ENCODE results near the gene MTREX.

The MTREX gene

DNA sequence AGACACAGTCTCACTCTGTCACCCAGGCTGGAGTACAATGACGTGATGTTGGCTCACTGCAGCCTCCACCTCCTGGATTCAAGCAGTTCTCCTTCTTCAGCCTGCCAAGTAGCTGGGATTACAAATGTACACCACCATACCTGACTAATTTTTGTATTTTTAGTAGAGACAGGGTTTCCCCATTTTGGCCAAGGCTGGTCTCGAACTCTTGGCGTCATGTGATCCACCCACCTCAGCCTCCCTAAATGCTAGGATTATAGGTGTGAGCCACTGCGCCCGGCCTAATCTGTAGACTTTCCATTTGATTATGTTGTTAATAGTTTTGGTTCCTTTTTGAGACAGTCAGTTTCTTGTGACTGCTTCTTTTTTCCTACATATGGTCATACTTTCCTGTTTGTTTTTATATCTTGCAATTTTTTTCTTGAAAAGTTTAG is 31.0 kb downstream of the MTREX start:
- no peak for DNase-seq
- no peak overlapping the region for H3K4me3 ChIP-seq (ENCODE audit: insufficient read depth in 1 of 2, low read depth in 1 of 2, low read length in 2 of 2)
- H3K23ac ChIP-seq (ENCODE audit: low read length in 2 of 2): no peak overlapping the region
- no peak overlapping the region for H2BK15ac ChIP-seq (ENCODE audit: low read depth, poor library complexity, severe bottlenecking)
- H3K14ac ChIP-seq (ENCODE audit: low read length in 2 of 2): no peak overlapping the region
- peak overlapping the region; percentile 75 for H4K8ac ChIP-seq (ENCODE audit: low read length)
- no peak overlapping the region for H3K18ac ChIP-seq (ENCODE audit: low read depth in 1 of 2, low read length in 2 of 2)
- H3K4me2 ChIP-seq (ENCODE audit: low read length, poor library complexity, severe bottlenecking): no peak overlapping the region
- H3K4me1 ChIP-seq (ENCODE audit: control insufficient read depth, insufficient read depth, low read depth, low read length): no peaks in the 10 kb centered on the region
- WGBS: 100% methylated on average over 3 of the region's 5 CpGs
- no peak overlapping the region for H3K4ac ChIP-seq (ENCODE audit: low read depth in 1 of 2, low read length in 2 of 2)
- H3K79me1 ChIP-seq (replicated peaks; ENCODE audit: low read length, poor library complexity, severe bottlenecking): peaks cover 6% of the 10 kb centered on the region
- peaks cover 1% of the 10 kb centered on the region for H3K9me3 ChIP-seq (ENCODE audit: control insufficient read depth, low read length)
- no peak overlapping the region for H2BK120ac ChIP-seq (ENCODE audit: low read depth, low read length)
- H3K27me3 ChIP-seq (ENCODE audit: control insufficient read depth in 1 of 2, insufficient read depth in 1 of 2, low read length in 2 of 2): no peaks in the 10 kb centered on the region
- peak overlapping the region; percentile 75 for H3K9ac ChIP-seq (ENCODE audit: low read length)
- no peak overlapping the region for H3K27ac ChIP-seq (ENCODE audit: low read length, poor library complexity, severe bottlenecking)
- no peak overlapping the region for H2AFZ ChIP-seq (ENCODE audit: low read depth, low read length)
- no peak overlapping the region for H4K91ac ChIP-seq (ENCODE audit: low read length)
- H3K36me3 ChIP-seq (ENCODE audit: control insufficient read depth in 1 of 2, insufficient read depth in 2 of 2, low read depth in 1 of 2, low read length in 2 of 2): peaks cover 0 to 40% of the 10 kb centered on the region in 2 experiments
- no peak overlapping the region for H2BK12ac ChIP-seq (ENCODE audit: low read length in 2 of 2)
- H2BK5ac ChIP-seq (ENCODE audit: low read depth, low read length, poor library complexity, severe bottlenecking): no peak overlapping the region
- H2AK5ac ChIP-seq (ENCODE audit: low read length, severe bottlenecking): no peak overlapping the region

DNA sequence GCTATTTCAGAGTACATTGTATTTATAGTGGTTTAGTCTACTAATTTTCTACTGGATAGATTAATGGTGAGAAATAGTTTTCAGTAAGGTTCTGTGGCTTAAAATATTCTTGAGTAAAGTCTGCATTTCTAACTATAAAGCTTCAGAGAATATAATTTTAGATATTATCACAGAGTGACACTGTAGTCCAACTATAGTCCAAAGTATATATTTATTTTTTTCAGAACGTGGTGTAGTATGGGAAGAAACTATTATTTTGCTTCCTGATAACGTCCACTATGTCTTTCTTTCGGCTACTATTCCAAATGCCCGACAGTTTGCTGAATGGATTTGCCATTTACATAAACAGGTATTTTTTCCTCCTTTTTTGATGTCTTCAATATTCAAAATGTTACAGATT is 35.3 kb downstream of the MTREX start:
- no peak overlapping the region for H2BK12ac ChIP-seq (ENCODE audit: low read length in 2 of 2)
- no peak overlapping the region for H2BK120ac ChIP-seq (ENCODE audit: low read depth, low read length)
- H3K4ac ChIP-seq (ENCODE audit: low read depth in 1 of 2, low read length in 2 of 2): no peak overlapping the region
- no peaks in the 10 kb centered on the region for H3K4me1 ChIP-seq (ENCODE audit: control insufficient read depth, insufficient read depth, low read depth, low read length)
- no peak overlapping the region for H2AFZ ChIP-seq (ENCODE audit: low read depth, low read length)
- no peaks in the 10 kb centered on the region for H3K27me3 ChIP-seq (ENCODE audit: control insufficient read depth in 1 of 2, insufficient read depth in 1 of 2, low read length in 2 of 2)
- no peak overlapping the region for H3K18ac ChIP-seq (ENCODE audit: low read depth in 1 of 2, low read length in 2 of 2)
- H3K4me3 ChIP-seq (ENCODE audit: insufficient read depth in 1 of 2, low read depth in 1 of 2, low read length in 2 of 2): no peak overlapping the region
- H2BK15ac ChIP-seq (ENCODE audit: low read depth, poor library complexity, severe bottlenecking): no peak overlapping the region
- H4K91ac ChIP-seq (ENCODE audit: low read length): no peak overlapping the region
- H3K14ac ChIP-seq (ENCODE audit: low read length in 2 of 2): no peak overlapping the region
- no peak overlapping the region for H2BK5ac ChIP-seq (ENCODE audit: low read depth, low read length, poor library complexity, severe bottlenecking)
- no peak overlapping the region for H4K8ac ChIP-seq (ENCODE audit: low read length)
- H3K23ac ChIP-seq (ENCODE audit: low read length in 2 of 2): no peak overlapping the region
- no peak overlapping the region for H3K9ac ChIP-seq (ENCODE audit: low read length)
- peaks cover 11% of the 10 kb centered on the region for H3K79me1 ChIP-seq (replicated peaks; ENCODE audit: low read length, poor library complexity, severe bottlenecking)
- 100% methylated on average over 2 of the region's 4 CpGs for WGBS
- H2AK5ac ChIP-seq (ENCODE audit: low read length, severe bottlenecking): no peak overlapping the region
- no peak overlapping the region for H3K4me2 ChIP-seq (ENCODE audit: low read length, poor library complexity, severe bottlenecking)
- no peaks in the 10 kb centered on the region for H3K9me3 ChIP-seq (ENCODE audit: control insufficient read depth, low read length)
- no peak for DNase-seq
- H3K27ac ChIP-seq (ENCODE audit: low read length, poor library complexity, severe bottlenecking): no peak overlapping the region
- peaks cover 6 to 65% of the 10 kb centered on the region in 2 experiments for H3K36me3 ChIP-seq (ENCODE audit: control insufficient read depth in 1 of 2, insufficient read depth in 2 of 2, low read depth in 1 of 2, low read length in 2 of 2)

GRCh38 chr5:55343609-55344008 is 35.8 kb downstream of the MTREX start:
- H2BK12ac ChIP-seq (ENCODE audit: low read length in 2 of 2): no peak overlapping the region
- H3K23ac ChIP-seq (ENCODE audit: low read length in 2 of 2): no peak overlapping the region
- DNase-seq: no peak
- no peaks in the 10 kb centered on the region for H3K9me3 ChIP-seq (ENCODE audit: control insufficient read depth, low read length)
- no peak overlapping the region for H2AFZ ChIP-seq (ENCODE audit: low read depth, low read length)
- no peak overlapping the region for H3K18ac ChIP-seq (ENCODE audit: low read depth in 1 of 2, low read length in 2 of 2)
- H4K8ac ChIP-seq (ENCODE audit: low read length): no peak overlapping the region
- no peak overlapping the region for H2BK15ac ChIP-seq (ENCODE audit: low read depth, poor library complexity, severe bottlenecking)
- H3K4ac ChIP-seq (ENCODE audit: low read depth in 1 of 2, low read length in 2 of 2): no peak overlapping the region
- H4K91ac ChIP-seq (ENCODE audit: low read length): no peak overlapping the region
- no peak overlapping the region for H2AK5ac ChIP-seq (ENCODE audit: low read length, severe bottlenecking)
- H3K4me1 ChIP-seq (ENCODE audit: control insufficient read depth, insufficient read depth, low read depth, low read length): no peaks in the 10 kb centered on the region
- H3K27ac ChIP-seq (ENCODE audit: low read length, poor library complexity, severe bottlenecking): no peak overlapping the region
- no peak overlapping the region for H3K14ac ChIP-seq (ENCODE audit: low read length in 2 of 2)
- H3K27me3 ChIP-seq (ENCODE audit: control insufficient read depth in 1 of 2, insufficient read depth in 1 of 2, low read length in 2 of 2): no peaks in the 10 kb centered on the region
- peak overlapping the region; percentile 74 for H3K9ac ChIP-seq (ENCODE audit: low read length)
- H2BK120ac ChIP-seq (ENCODE audit: low read depth, low read length): no peak overlapping the region
- H3K4me3 ChIP-seq (ENCODE audit: insufficient read depth in 1 of 2, low read depth in 1 of 2, low read length in 2 of 2): no peak overlapping the region
- no peak overlapping the region for H3K4me2 ChIP-seq (ENCODE audit: low read length, poor library complexity, severe bottlenecking)
- no CpG with 5 or more reads among the region's 1 CpG for WGBS
- H3K79me1 ChIP-seq (replicated peaks; ENCODE audit: low read length, poor library complexity, severe bottlenecking): peaks cover 12% of the 10 kb centered on the region
- peaks cover 7 to 70% of the 10 kb centered on the region in 2 experiments for H3K36me3 ChIP-seq (ENCODE audit: control insufficient read depth in 1 of 2, insufficient read depth in 2 of 2, low read depth in 1 of 2, low read length in 2 of 2)
- no peak overlapping the region for H2BK5ac ChIP-seq (ENCODE audit: low read depth, low read length, poor library complexity, severe bottlenecking)

- H4K8ac ChIP-seq (ENCODE audit: low read length): no peak overlapping the region
- no peak overlapping the region for H3K18ac ChIP-seq (ENCODE audit: low read depth in 1 of 2, low read length in 2 of 2)
- H3K9me3 ChIP-seq (ENCODE audit: control insufficient read depth, low read length): no peaks in the 10 kb centered on the region
- H3K9ac ChIP-seq (ENCODE audit: low read length): peak overlapping the region; percentile 74
- no peaks in the 10 kb centered on the region for H3K27me3 ChIP-seq (ENCODE audit: control insufficient read depth in 1 of 2, insufficient read depth in 1 of 2, low read length in 2 of 2)
- H3K4ac ChIP-seq (ENCODE audit: low read depth in 1 of 2, low read length in 2 of 2): no peak overlapping the region
- no peaks in the 10 kb centered on the region for H3K4me1 ChIP-seq (ENCODE audit: control insufficient read depth, insufficient read depth, low read depth, low read length)
- H3K27ac ChIP-seq (ENCODE audit: low read length, poor library complexity, severe bottlenecking): no peak overlapping the region
- WGBS: no CpG with 5 or more reads among the region's 2 CpGs
- no peak overlapping the region for H2AFZ ChIP-seq (ENCODE audit: low read depth, low read length)
- no peak overlapping the region for H2BK15ac ChIP-seq (ENCODE audit: low read depth, poor library complexity, severe bottlenecking)
- peaks cover 11 to 79% of the 10 kb centered on the region in 2 experiments for H3K36me3 ChIP-seq (ENCODE audit: control insufficient read depth in 1 of 2, insufficient read depth in 2 of 2, low read depth in 1 of 2, low read length in 2 of 2)
- H2AK5ac ChIP-seq (ENCODE audit: low read length, severe bottlenecking): no peak overlapping the region
- peaks cover 10% of the 10 kb centered on the region for H3K79me1 ChIP-seq (replicated peaks; ENCODE audit: low read length, poor library complexity, severe bottlenecking)
- H3K4me2 ChIP-seq (ENCODE audit: low read length, poor library complexity, severe bottlenecking): no peak overlapping the region
- H2BK5ac ChIP-seq (ENCODE audit: low read depth, low read length, poor library complexity, severe bottlenecking): no peak overlapping the region
- peak; percentile 73 for DNase-seq
- H3K14ac ChIP-seq (ENCODE audit: low read length in 2 of 2): no peak overlapping the region
- H3K23ac ChIP-seq (ENCODE audit: low read length in 2 of 2): no peak overlapping the region
- H2BK12ac ChIP-seq (ENCODE audit: low read length in 2 of 2): no peak overlapping the region
- no peak overlapping the region for H4K91ac ChIP-seq (ENCODE audit: low read length)
- H3K4me3 ChIP-seq (ENCODE audit: insufficient read depth in 1 of 2, low read depth in 1 of 2, low read length in 2 of 2): no peak overlapping the region
- no peak overlapping the region for H2BK120ac ChIP-seq (ENCODE audit: low read depth, low read length)
Measured at GRCh38 chr5:55344392-55344992, 36.7 kb downstream of the MTREX start.
